GM10248 (cell line): ENCODE data around the gene PTK7.

ENCODE experiments used
- CTCF ChIA-PET: fragments of 300-600 bp; sonication (Branson Sonifier 250); formaldehyde crosslinking; extraction: SDS; loops from one replicate; lab custom pipeline; 2021; ENCODE audit warnings: antibody characterized with exemption; lab: Yijun Ruan, JAX
- POLR2A ChIA-PET: fragments of 350-650 bp; sonication (Branson Sonifier 250); formaldehyde crosslinking; extraction: SDS; loops from one replicate; lab custom pipeline; 2020; ENCODE audit warnings: antibody characterized with exemption; lab: Yijun Ruan, JAX
- DNase-seq: peaks from one replicate; pipeline ENCODE4 v3.0.0; 2012; ENCODE audit errors: extremely low spot score
- TF ChIP-seq, protein P1 (sequence below): IDR thresholded peaks from 2 replicates; pipeline ENCODE4 v1.5.1; 2012; ENCODE audit warnings: mild to moderate bottlenecking, low read depth; ENCODE audit errors: extremely low read depth, missing control alignments, control extremely low read depth

The PTK7 gene

DNA sequence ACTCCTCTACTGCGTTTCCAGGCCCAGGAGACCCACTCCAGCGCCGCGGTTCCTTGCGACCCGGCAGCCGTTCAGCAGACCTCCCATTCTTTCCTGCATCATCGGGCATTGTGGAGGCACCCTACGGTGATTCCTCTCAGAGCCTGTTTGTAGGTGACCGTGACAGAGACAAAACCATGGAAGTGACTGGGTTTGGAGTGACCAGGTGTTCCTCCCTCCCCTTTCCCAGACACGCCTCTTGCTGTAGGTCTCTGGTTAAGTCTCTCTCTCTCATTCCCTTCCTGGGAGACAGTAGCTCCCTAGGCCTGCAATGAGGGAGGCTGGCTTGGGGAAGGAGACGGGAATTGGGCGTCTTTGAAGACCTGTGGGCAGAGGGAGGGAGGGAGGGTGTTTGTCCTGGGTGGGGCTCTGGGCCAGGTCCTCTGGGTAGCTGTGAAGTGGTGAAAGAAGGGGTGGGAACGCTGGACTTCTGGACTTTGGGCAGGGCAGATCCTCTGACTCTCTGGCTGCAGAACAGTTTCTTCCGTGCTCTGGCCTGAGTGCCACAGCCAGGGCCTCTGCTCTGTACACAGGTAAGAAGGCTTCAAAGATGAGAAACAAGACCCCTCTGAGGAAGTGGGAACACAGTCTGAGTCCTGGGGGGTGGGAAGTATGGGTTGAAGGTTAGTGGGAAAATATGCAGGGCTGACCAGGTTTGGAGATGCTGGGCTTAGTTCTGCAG, 15.9 kb upstream of the PTK7 start:
- ChIA-PET POLR2A (interaction anchor here (1.1 kb wide), 1 partner anchor 11 kb away, joined by 5 read pairs; no protein-coding TSS in a partner anchor), CTCF (interaction anchor here (0.9 to 1.8 kb wide), 4 partner anchors 9 to 83 kb away, joined by 3 to 5 read pairs (median 4); no protein-coding TSS in a partner anchor)
- no peak for DNase-seq
- TF ChIP-seq, protein P1, sequence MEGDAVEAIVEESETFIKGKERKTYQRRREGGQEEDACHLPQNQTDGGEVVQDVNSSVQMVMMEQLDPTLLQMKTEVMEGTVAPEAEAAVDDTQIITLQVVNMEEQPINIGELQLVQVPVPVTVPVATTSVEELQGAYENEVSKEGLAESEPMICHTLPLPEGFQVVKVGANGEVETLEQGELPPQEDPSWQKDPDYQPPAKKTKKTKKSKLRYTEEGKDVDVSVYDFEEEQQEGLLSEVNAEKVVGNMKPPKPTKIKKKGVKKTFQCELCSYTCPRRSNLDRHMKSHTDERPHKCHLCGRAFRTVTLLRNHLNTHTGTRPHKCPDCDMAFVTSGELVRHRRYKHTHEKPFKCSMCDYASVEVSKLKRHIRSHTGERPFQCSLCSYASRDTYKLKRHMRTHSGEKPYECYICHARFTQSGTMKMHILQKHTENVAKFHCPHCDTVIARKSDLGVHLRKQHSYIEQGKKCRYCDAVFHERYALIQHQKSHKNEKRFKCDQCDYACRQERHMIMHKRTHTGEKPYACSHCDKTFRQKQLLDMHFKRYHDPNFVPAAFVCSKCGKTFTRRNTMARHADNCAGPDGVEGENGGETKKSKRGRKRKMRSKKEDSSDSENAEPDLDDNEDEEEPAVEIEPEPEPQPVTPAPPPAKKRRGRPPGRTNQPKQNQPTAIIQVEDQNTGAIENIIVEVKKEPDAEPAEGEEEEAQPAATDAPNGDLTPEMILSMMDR: no peak

DNA sequence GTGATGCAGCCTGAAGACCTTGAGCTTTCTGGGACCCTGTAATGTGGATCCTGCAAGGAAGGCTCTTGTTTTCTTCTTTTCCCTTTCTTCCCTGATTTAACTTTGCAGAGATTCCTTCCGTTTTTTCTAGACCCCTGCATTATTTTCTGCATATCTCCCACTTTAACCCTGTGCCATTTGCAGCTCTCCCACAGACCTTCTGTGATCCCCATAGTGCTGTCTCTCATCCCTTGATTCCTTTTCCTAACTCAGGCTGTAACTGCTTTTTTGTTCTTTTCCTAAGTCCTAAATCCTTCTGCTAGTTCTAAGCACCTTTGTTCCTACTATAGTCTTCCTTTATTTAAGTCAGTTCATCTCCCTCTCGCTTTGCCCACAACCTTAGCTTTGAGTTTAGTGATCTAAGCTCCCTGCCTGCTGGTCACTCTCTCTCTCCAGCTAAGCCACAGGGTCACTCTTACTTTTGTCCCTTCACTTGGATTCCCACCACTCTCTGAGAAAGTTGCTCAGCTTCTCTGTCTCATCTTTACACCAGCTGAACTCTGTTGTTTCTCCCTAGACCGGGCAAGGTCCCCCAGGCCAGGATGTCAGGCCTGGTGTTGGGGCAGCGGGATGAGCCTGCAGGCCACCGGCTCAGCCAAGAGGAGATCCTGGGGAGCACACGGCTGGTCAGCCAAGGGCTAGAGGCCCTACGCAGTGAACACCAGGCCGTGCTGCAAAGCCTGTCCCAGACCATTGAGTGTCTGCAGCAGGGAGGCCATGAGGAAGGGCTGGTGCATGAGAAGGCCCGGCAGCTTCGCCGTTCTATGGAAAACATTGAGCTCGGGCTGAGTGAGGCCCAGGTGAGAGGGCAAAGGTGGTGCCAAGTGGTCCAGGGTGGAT, 15.1 kb upstream of the PTK7 start:
- POLR2A ChIA-PET: no interaction called here
- TF ChIP-seq, protein P1: no peak
- DNase-seq: no peak
- CTCF ChIA-PET: interaction anchor here (0.9 to 1.8 kb wide), 4 partner anchors 8 to 83 kb away, joined by 3 to 5 read pairs (median 4); no protein-coding TSS in a partner anchor

DNA sequence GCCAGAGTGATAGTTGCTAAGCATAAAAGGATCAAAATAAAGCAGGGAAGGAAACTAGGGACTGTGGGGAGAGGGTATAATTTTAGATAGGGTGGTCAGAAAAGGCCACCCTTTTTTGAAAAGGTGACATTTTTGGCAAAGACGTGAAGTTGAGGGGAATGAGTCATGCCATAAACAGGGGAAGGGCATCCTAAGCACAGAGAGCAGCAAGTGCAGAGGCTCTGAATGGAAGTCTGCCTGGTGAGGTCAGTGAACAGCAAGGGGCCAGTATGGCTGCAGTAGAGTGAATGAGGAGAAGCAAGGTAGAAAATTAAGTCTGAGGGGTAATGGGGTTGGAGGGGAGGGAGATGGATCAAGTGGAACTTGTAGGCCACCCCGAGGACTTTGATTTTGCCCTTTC, 14.3 kb upstream of the PTK7 start:
- DNase-seq: no peak
- TF ChIP-seq, protein P1: no peak
- CTCF ChIA-PET: interaction anchor here (1.8 kb wide), 2 partner anchors 7 to 55 kb away, joined by 5 read pairs; no protein-coding TSS in a partner anchor
- POLR2A ChIA-PET: no interaction called here

DNA sequence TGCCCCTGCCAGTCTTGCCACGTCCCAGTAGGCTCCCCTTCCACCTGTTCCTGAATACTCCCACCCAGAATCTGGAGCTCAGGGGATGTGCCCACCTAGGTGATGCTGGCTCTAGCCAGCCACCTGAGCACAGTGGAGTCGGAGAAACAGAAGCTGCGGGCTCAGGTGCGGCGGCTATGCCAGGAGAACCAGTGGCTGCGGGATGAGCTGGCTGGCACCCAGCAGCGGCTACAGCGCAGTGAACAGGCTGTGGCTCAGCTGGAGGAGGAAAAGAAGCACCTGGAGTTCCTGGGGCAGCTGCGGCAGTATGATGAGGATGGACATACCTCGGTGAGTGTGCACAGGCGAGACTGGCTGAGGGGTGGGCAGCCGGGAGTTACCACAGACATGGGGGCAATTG, 13.3 kb upstream of the PTK7 start:
- no peak for DNase-seq
- ChIA-PET CTCF (interaction anchor here (0.8 to 1.5 kb wide), 4 partner anchors 10 to 172 kb away, joined by 3 to 4 read pairs (median 3); partner anchors contain the start of gene KLHDC3), POLR2A (no interaction called here)
- TF ChIP-seq, protein P1: no peak

DNA sequence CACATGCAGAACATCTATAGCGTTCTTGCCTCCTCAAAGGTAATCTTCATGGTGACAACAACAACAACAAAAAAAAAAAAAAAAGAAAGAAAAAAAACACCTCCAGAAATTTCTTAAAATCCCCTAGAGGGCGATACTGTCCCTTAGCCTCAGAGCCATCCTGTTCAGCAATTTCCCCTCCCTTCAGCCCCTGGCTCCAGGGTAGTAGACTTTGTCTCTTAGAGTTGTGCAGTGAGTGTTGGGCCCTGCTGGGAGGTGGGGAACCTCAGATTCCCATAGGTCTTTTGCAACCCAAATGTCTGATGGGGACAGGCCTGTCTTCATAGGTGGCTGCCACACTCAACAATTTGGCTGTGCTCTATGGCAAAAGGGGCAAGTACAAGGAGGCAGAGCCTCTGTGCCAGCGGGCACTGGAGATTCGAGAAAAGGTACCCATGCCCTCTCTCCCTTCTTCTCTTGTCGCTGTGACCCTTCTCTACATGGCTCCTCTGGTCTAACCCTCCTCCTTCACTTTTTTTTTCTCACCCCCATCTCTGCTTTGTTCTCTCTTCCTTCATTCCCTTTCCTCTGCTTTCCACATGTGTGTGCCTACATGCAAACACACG, 6.0 kb upstream of the PTK7 start:
- TF ChIP-seq, protein P1: peak; percentile 11
- ChIA-PET CTCF (interaction anchor here (1.0 to 3.8 kb wide), 5 partner anchors 9 to 112 kb away, joined by 3 to 19 read pairs (median 3); partner anchors contain the start of gene CUL9), POLR2A (no interaction called here)
- DNase-seq: peak; percentile 77
